Endometrial microvascular endothelial cells (primary cell): Measurements from ENCODE around the gene ABHD11. TPM values are rescaled to one million over a fixed set of nuclear protein-coding genes. Genes with fewer than 3 reads are reported as not detected.

Source experiments
- in situ Hi-C: cut with HindIII; loops from 2 replicates; pipeline ENCODE4 v1.10.0; 2017; ENCODE audit warnings: low sequenced_read_pairs, low pct_unique_long_range_greater_than_20kb; ENCODE audit errors: inconsistent ontology term
- total RNA-seq: library from RNA; depleted of rRNA; stranded (reverse); fragments of >200 nt; gene quantifications from one replicate; pipeline ENCODE4 v1.2.3, GENCODE V29; 2015; ENCODE audit errors: inconsistent ontology term

ABHD11 gene
- total RNA-seq, 1 donor from 2014 or later = 23.7 TPM

GRCh38 chr7:73749931-73750776 is 11.6 kb upstream of the ABHD11 start:
- in situ Hi-C loops = no loop called here

- in situ Hi-C loops = no loop called here
Measured at GRCh38 chr7:73746378-73746777, 7.8 kb upstream of the ABHD11 start.

- in situ Hi-C loops = no loop called here
Measured at GRCh38 chr7:73742753-73743641, 4.4 kb upstream of the ABHD11 start.

DNA sequence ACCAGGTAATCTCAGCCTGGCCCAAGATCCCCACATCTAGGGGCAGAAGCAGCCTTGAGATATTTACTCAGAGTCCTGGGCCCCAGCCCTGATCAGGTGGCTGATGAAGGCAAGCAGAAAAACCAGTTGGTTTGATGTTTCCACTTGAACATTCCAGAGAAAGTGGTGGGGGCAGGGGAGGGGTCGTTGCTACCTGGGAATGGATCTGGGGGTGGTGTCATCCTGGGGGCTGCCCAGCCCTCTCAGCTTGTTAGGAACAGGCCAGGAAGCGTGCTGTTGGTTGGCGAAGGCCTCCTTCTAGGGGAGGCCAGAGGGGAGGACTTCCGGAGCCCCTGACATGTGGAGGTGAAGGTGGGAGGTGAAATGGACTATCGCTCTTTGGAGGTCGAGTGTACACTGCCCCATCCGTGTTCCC is 3.7 kb upstream of the ABHD11 start:
- in situ Hi-C loops = no loop called here

- in situ Hi-C loops = no loop called here
Measured at GRCh38 chr7:73741600-73741999, 3.0 kb upstream of the ABHD11 start.

GRCh38 chr7:73740771-73741170 is 2.2 kb upstream of the ABHD11 start:
- in situ Hi-C loops = no loop called here

GRCh38 chr7:73740212-73740611 is 1.6 kb upstream of the ABHD11 start:
- in situ Hi-C loops = no loop called here

GRCh38 chr7:73739387-73739767 is 775 bp upstream of the ABHD11 start:
- in situ Hi-C loops = no loop called here

- in situ Hi-C loops = no loop called here
Measured at GRCh38 chr7:73738220-73738611, 386 bp downstream of the ABHD11 start.

GRCh38 chr7:73737491-73738219 is 947 bp downstream of the ABHD11 start:
- in situ Hi-C loops = no loop called here

DNA sequence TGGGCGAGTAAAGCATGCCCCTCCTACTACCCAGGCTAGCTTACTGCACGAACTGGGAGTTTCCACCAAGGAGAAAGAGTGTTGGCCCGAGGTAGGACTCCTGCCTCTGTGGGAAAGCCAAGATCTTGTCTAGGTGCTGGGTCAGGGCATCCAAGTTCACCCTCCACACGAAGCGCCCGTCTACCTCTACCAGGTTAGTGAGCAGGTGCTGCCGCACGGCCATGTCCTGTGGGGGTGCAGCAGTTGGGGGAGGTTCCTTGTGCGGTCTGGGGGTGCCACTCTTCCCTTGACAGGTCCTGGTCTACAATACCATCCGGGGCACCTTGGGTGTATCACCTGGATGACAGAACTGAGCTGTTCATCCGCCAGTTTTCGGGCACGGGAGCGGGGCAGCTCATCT is 1.7 kb downstream of the ABHD11 start:
- in situ Hi-C loops = no loop called here

- in situ Hi-C loops = no loop called here
Measured at GRCh38 chr7:73735528-73735905, 3.1 kb downstream of the ABHD11 start.

GRCh38 chr7:73734619-73735527 is 3.7 kb downstream of the ABHD11 start:
- in situ Hi-C loops = no loop called here

DNA sequence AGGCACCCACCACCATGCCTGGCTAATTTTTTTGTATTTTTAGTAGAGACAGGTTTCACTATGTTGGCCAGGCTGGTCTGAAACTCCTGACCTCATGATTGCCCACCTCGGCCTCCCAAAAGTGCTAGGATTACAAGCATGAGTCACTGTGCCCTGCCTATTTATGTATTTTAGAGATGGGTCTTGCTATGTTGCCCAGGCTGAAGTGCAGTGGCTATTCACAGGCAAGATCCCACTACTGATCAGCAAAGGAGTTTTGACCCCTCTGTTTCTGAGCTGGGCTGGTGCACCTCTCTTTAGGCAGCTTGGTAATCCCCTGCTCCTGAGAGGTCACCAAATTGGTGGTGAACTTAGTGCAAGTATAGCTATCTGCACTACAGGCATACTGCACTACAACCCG is 6.2 kb downstream of the ABHD11 start:
- in situ Hi-C loops = no loop called here

DNA sequence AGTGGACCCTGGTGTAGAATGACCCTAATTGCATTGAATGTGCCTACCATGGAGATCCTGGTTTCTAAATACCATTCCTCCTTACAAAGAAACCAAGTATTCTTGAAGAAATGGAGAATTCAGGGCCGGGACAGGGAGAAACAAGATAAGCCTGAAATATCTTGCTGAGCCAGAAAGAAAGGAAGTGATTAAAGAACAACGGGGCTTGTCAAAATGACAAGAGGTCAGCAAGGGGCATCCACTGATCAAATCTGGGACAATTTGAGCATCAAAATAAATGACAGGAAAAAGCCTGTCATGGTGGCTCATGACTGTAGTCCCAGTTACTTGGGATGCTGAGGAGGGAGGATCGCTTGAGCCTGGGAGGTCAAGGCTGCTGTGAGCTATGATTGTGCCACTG is 8.1 kb downstream of the ABHD11 start:
- in situ Hi-C loops = no loop called here

GRCh38 chr7:73728551-73728950 is 10.1 kb downstream of the ABHD11 start:
- in situ Hi-C loops = no loop called here

DNA sequence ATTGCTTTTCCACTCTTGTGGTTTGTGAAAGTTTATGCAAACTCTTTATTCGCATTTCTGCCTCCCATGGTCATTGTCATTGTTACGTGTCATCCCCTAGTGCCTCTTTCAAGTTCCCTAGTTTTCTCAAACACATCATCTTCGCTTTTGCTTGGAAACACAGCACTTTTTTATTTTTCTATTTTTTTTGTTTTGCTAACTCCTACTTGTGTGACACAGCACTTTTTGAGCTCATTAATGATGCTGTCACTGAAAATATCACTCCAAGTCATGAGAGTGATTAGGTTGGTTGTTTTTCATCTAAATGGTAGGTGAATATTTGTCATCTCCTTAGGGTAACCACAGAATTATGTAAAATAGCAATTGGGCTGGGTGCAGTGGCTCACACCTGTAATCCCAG is 10.7 kb downstream of the ABHD11 start:
- in situ Hi-C loops = no loop called here

- in situ Hi-C loops = no loop called here
Measured at GRCh38 chr7:73726083-73726466, 12.5 kb downstream of the ABHD11 start.
